Activated naive CD4-positive, alpha-beta T cell treated with anti-CD3 and anti-CD28 coated beads for 36 hours (primary cell): ENCODE data around the gene TPRN. TPM values are rescaled to one million over a fixed set of nuclear protein-coding genes. Genes with fewer than 3 reads are reported as not detected.

ENCODE experiments used
- CTCF ChIA-PET: fragments of 350-600 bp; sonication (Branson Sonifier 250); formaldehyde crosslinking; loops from one replicate; lab custom pipeline; 2021; ENCODE audit warnings: antibody characterized with exemption; lab: Charles Lee
- DNase-seq: peaks from one replicate; pipeline ENCODE4 v3.0.0-alpha.2; 2020
- H3K27ac Mint-ChIP-seq: one replicate; pipeline ENCODE4 v1.8.0; 2021; ENCODE audit warnings: mild to moderate bottlenecking, mixed read lengths
- H3K27me3 Mint-ChIP-seq: one replicate; pipeline ENCODE4 v1.8.0; 2021; ENCODE audit warnings: low read depth, mixed read lengths
- H3K36me3 Mint-ChIP-seq: one replicate; pipeline ENCODE4 v1.8.0; 2021; ENCODE audit warnings: low read depth, mixed read lengths
- H3K4me1 Mint-ChIP-seq: one replicate; pipeline ENCODE4 v1.8.0; 2021; ENCODE audit warnings: low read depth, mixed read lengths
- H3K4me3 Mint-ChIP-seq: one replicate; pipeline ENCODE4 v1.8.0; 2021; ENCODE audit warnings: mild to moderate bottlenecking, moderate library complexity, mixed read lengths
- H3K9me3 Mint-ChIP-seq: one replicate; pipeline ENCODE4 v1.8.0; 2021; ENCODE audit warnings: mixed read lengths
- intact Hi-C: fragments of 100-400 bp; cut with micrococcal nuclease; formaldehyde crosslinking; loops from one replicate; pipeline ENCODE4 v1.15.1; 2023
- total RNA-seq, 2 experiments: library from RNA; stranded (reverse); gene quantifications; one replicate each; pipeline ENCODE4 v1.2.3, GENCODE V29; 2021

The TPRN gene
- total RNA-seq, 2 experiments from 2014 or later: 2.1 to 2.6 TPM

DNA sequence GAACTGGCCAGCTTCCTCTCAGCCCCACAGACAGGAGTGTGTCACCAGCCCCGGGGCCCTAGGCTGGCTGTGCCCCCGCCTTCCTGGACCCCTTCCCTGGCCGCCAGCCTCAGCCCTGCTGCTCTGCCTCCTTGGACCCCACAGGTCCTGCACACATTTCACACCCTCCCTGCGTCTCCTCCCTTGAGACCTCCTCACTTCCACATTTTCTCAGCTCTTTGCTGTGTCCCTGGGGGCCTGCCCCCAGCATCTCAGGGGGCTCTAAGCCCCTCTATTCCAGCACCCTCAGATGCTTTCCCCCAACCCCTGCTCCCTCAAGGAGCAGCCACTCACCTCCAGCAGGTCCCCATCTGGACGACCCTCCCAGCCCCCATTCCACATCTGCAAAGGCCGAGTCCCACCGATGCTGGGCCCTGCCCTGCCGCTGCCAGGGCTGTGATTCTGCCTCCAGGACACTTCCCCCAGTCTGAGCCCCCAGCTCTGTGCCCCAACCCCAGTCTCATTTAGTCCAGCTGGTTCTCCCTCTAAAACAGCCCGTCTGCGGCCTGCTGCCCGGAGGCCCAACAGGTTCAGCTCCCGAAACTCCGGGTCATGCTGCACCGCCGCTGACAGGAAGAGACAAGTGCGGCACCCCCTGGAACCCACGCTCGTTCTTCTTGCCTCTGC, 34.4 kb upstream of the TPRN start:
- Mint-ChIP-seq H3K27ac (no peak overlapping the region), H3K4me1 (peaks cover 23% of the 10 kb centered on the region), H3K27me3 (no peaks in the 10 kb centered on the region), H3K4me3 (no peak overlapping the region), H3K9me3 (no peaks in the 10 kb centered on the region), H3K36me3 (peaks cover 2% of the 10 kb centered on the region)
- intact Hi-C loops: loop anchor here (5.0 kb wide), 1 partner anchor 188 kb away; the partner anchor contains the start of gene NPDC1
- CTCF ChIA-PET: interaction anchor here (1.4 to 2.6 kb wide), 2 partner anchors 46 to 105 kb away, joined by 6 to 10 read pairs; partner anchors contain the start of gene SSNA1
- DNase-seq: no peak

- Mint-ChIP-seq H3K27ac (no peak overlapping the region), H3K36me3 (peaks cover 2% of the 10 kb centered on the region), H3K27me3 (no peaks in the 10 kb centered on the region), H3K9me3 (no peaks in the 10 kb centered on the region), H3K4me3 (no peak overlapping the region), H3K4me1 (peaks cover 19% of the 10 kb centered on the region)
- CTCF ChIA-PET: interaction anchor here (1.4 kb wide), 1 partner anchor 45 kb away, joined by 6 read pairs; the partner anchor contains the start of gene SSNA1
- DNase-seq: no peak
- intact Hi-C loops: no loop called here
Observed at GRCh38 chr9:137234055-137234697, 33.6 kb upstream of the TPRN start.

GRCh38 chr9:137233143-137233980, 32.8 kb upstream of the TPRN start:
- CTCF ChIA-PET: interaction anchor here (0.9 kb wide), 1 partner anchor 18 kb away, joined by 3 read pairs; the partner anchor contains the start of gene STPG3
- DNase-seq: no peak
- intact Hi-C loops: no loop called here
- H3K27ac Mint-ChIP-seq: no peak overlapping the region
- H3K36me3 Mint-ChIP-seq: no peaks in the 10 kb centered on the region
- H3K27me3 Mint-ChIP-seq: no peaks in the 10 kb centered on the region
- peaks cover 13% of the 10 kb centered on the region for H3K4me1 Mint-ChIP-seq
- no peak overlapping the region for H3K4me3 Mint-ChIP-seq
- no peaks in the 10 kb centered on the region for H3K9me3 Mint-ChIP-seq

DNA sequence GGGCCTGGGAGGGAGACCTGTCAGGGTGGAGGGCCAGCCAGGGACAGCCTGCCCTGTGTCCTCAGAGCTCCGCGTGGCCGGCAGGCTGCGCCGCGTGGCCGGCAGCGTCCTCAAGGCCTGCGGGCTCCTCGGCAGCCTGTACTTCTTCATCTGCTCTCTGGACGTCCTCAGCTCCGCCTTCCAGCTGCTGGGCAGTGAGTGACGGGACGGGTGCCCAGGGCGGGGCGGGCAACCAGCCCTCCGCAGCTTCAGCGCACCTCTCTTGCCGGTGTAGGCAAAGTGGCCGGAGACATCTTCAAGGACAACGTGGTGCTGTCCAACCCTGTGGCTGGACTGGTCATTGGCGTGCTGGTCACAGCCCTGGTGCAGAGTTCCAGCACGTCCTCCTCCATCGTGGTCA, 32.0 kb upstream of the TPRN start:
- H3K27me3 Mint-ChIP-seq: peaks cover 2% of the 10 kb centered on the region
- H3K4me3 Mint-ChIP-seq: no peak overlapping the region
- H3K9me3 Mint-ChIP-seq: no peaks in the 10 kb centered on the region
- intact Hi-C loops: no loop called here
- H3K4me1 Mint-ChIP-seq: peaks cover 10% of the 10 kb centered on the region
- no peaks in the 10 kb centered on the region for H3K36me3 Mint-ChIP-seq
- CTCF ChIA-PET: interaction anchor here (0.9 kb wide), 1 partner anchor 19 kb away, joined by 3 read pairs; the partner anchor contains the start of gene STPG3
- no peak overlapping the region for H3K27ac Mint-ChIP-seq
- DNase-seq: no peak

DNA sequence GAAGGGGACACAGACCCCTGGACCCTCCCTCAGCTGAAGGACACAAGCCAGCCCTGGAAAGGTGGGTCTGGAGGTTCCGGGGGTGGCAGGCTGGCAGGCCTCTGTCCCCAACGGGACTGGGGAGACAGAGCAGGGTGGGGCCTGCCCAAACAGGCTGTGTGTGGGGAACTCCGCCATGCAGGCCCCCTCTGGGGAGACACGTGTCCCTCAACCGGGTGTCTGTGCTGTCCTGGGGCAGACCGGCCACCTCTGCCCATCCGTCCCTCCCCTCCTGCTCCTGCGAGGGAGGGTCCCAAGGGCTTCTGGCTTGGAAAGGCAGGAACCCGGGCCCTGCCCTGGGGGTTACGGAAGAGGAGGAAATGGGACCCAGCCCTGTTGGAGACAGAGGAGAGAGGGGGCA, 31.6 kb upstream of the TPRN start:
- Mint-ChIP-seq H3K4me3 (no peak overlapping the region), H3K27me3 (peaks cover 2% of the 10 kb centered on the region), H3K4me1 (peaks cover 12% of the 10 kb centered on the region), H3K27ac (no peak overlapping the region), H3K36me3 (no peaks in the 10 kb centered on the region), H3K9me3 (no peaks in the 10 kb centered on the region)
- CTCF ChIA-PET: no interaction called here
- intact Hi-C loops: no loop called here
- no peak for DNase-seq

DNA sequence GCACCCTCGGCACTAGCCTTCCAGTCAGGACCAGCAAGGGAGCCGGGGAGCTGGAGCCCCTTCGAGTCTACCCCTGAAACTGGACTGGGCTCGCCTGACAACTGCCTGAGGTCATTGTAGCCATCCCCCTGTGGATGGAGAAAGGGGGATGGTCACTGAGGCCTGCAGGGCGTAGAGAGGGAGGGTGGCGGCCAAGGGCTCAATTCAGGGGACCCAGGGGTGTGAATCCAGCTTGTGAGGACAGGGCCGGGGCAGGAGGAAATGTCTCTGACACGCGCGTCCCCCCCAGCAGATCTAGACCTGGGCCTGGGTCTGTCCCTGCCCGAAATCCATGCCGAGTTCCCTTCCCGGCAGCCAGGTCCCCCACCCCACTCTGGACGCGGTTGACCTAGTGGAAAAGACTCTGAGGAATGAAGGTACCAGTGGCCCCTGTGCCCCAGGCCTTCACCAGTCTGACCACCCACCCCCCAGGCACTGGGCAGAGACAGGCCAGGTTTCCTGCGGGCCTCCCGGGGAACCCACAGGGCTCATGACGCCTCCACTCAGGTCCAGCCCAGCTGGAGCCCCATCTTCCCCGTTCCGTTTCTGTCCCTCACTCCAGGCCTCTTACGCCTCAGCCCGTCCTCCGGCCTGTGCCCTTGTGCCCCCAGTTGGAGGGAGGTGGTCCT, 31.0 kb upstream of the TPRN start:
- intact Hi-C loops: no loop called here
- Mint-ChIP-seq H3K27me3 (peaks cover 2% of the 10 kb centered on the region), H3K9me3 (no peaks in the 10 kb centered on the region), H3K4me3 (no peak overlapping the region), H3K4me1 (peaks cover 7% of the 10 kb centered on the region), H3K36me3 (no peaks in the 10 kb centered on the region), H3K27ac (no peak overlapping the region)
- DNase-seq: no peak
- CTCF ChIA-PET: interaction anchor here (1.9 kb wide), 1 partner anchor 113 kb away, joined by 5 read pairs; no protein-coding TSS in a partner anchor

- CTCF ChIA-PET: interaction anchor here (1.9 kb wide), 1 partner anchor 113 kb away, joined by 5 read pairs; no protein-coding TSS in a partner anchor
- Mint-ChIP-seq H3K27ac (no peak within 1 kb of the TSS), H3K36me3 (no peaks in the 10 kb centered on the region), H3K9me3 (no peaks in the 10 kb centered on the region), H3K4me3 (no peak within 1 kb of the TSS), H3K27me3 (peaks cover 2% of the 10 kb centered on the region), H3K4me1 (peaks cover 6% of the 10 kb centered on the region)
- no peak for DNase-seq
- intact Hi-C loops: no loop called here
Observed at GRCh38 chr9:137230705-137231371, 30.3 kb upstream of the TPRN start, which contains the start of gene SLC34A3. SLC34A3 (plus strand) TSS chr9:137230901; CDS start chr9:137231703, 802 bp downstream.

- DNase-seq: no peak
- no peaks in the 10 kb centered on the region for H3K36me3 Mint-ChIP-seq
- CTCF ChIA-PET: interaction anchor here (1.9 kb wide), 1 partner anchor 112 kb away, joined by 5 read pairs; no protein-coding TSS in a partner anchor
- intact Hi-C loops: loop anchor here (10.0 kb wide), 1 partner anchor 345 kb away; the partner anchor contains the start of gene TRAF2
- H3K9me3 Mint-ChIP-seq: no peaks in the 10 kb centered on the region
- no peak overlapping the region for H3K4me3 Mint-ChIP-seq
- peaks cover 2% of the 10 kb centered on the region for H3K27me3 Mint-ChIP-seq
- peaks cover 6% of the 10 kb centered on the region for H3K4me1 Mint-ChIP-seq
- H3K27ac Mint-ChIP-seq: no peak overlapping the region
Observed at GRCh38 chr9:137229903-137230704, 29.6 kb upstream of the TPRN start.

GRCh38 chr9:137228968-137229896, 28.7 kb upstream of the TPRN start:
- intact Hi-C loops: loop anchor here (10.0 kb wide), 1 partner anchor 344 kb away; the partner anchor contains the start of gene TRAF2
- Mint-ChIP-seq H3K36me3 (no peaks in the 10 kb centered on the region), H3K27ac (no peak overlapping the region), H3K4me3 (no peak overlapping the region), H3K9me3 (no peaks in the 10 kb centered on the region), H3K27me3 (peaks cover 2% of the 10 kb centered on the region), H3K4me1 (peaks cover 3% of the 10 kb centered on the region)
- no peak for DNase-seq
- CTCF ChIA-PET: no interaction called here

- H3K4me3 Mint-ChIP-seq: no peak overlapping the region
- no peak overlapping the region for H3K27ac Mint-ChIP-seq
- no peaks in the 10 kb centered on the region for H3K9me3 Mint-ChIP-seq
- intact Hi-C loops: loop anchor here (10.0 kb wide), 1 partner anchor 344 kb away; the partner anchor contains the start of gene TRAF2
- H3K4me1 Mint-ChIP-seq: peaks cover 6% of the 10 kb centered on the region
- DNase-seq: no peak
- peaks cover 2% of the 10 kb centered on the region for H3K27me3 Mint-ChIP-seq
- CTCF ChIA-PET: interaction anchor here (0.7 to 2.9 kb wide), 6 partner anchors 8 to 199 kb away, joined by 3 to 22 read pairs (median 3); no protein-coding TSS in a partner anchor
- no peaks in the 10 kb centered on the region for H3K36me3 Mint-ChIP-seq
Observed at GRCh38 chr9:137228506-137228967, 28.0 kb upstream of the TPRN start.
